NCI-H1694 (cell line): ENCODE data around the gene LRIF1.
"Not testable (repeated sequence)": the region's sequence is repeated elsewhere in the genome, so short reads cannot be mapped to it uniquely, and the experiment has no call there.

Experiments used
- DNase-seq: peaks from one replicate; lab custom pipeline; 2025; lab: John Stamatoyannopoulos, UW

LRIF1 gene

DNA sequence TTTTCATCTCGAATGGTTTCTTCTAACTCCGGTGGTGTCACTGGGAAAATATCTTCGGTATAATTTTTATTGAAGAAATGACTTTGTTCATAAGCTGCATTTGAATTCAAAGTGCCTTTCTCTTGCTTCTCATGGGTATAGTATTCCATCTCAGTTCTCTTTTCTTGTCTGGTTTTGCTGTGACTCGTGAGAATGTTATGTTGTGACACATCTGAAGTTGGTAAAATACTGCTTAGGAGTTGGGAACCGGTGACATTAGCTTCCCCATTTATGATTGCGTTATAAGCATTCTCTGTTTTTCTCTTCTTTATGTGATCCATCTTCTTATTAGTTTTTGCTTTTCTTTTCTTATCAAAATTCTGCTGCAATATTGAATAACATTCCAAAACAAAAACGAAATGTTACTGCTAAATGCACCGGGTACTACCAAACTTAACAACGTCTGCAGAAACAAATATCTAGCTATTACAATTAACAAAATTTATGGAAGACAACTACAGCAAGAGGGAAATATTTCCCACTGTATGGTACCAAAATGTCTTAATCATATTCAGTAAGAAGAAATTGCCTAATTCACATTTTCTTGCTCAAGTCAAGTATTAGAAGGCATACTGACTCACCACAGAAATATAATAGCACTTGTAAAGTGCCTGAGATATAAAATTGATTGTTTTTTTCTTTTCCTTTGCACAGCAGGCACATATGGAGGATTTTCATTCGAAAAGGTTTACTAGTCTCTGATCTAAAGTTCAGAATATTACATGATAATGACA is 15.5 kb downstream of the LRIF1 start:
- DNase-seq, result no peak

DNA sequence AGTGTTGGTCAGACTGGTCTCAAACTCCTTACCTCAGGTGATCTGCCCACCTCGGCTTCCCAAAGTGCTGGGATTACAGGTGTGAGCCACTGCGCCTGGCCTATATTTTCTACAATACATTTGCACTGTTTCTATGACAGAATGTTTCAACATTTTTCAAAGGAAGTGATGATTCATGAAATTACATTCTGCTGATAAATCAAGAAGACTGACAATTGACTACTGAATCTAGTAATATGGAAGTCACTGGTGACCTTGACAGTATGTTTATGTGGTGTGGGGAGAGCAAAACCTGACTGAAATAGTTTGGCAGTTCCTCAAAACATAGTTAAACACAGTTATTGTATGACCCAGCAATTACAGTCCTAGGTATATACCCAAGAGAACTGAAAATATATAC is 18.1 kb downstream of the LRIF1 start:
- DNase-seq, result no peak

GRCh38 chr1:110944806-110945205 is 18.9 kb downstream of the LRIF1 start:
- DNase-seq, result no peak

GRCh38 chr1:110936567-110936966 is 27.2 kb downstream of the LRIF1 start:
- no peak for DNase-seq

DNA sequence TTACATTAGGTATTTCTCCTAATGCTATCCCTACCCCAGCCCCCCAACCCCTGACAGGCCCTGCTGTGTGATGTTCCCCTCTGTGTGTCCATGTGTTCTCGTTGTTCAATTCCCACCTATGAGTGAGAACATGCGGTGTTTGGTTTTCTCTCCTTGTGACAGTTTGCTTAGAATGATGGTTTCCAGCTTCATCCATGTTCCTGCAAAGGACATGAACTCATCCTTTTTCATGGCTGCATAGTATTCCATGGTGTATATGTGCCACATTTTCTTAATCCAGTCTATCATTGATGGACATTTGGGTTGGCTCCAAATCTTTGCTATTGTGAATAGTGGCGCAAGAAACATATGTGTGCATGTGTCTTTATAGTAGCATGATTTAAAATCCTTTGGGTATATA is 32.6 kb downstream of the LRIF1 start:
- not testable (repeated sequence) for DNase-seq

DNA sequence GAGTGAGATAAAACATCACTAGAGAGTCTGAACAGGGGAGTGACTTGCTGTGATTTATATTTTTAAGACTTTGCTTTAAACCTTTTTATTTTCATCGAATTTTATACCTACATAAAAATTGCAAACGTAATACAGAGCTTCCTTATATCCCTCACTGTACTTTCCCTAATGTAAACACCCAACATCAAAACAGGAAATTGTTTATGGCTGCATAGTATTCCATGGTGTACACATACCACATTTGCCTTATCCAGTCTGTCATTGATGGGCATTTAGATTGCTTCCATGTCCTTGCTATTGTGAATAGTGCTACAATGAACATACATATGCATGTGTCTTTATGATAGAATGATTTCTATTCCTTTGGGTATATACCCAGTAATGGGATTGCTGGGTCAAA is 34.8 kb downstream of the LRIF1 start:
- DNase-seq, result no peak

GRCh38 chr1:110928191-110928590 is 35.5 kb downstream of the LRIF1 start:
- DNase-seq, result no peak

DNA sequence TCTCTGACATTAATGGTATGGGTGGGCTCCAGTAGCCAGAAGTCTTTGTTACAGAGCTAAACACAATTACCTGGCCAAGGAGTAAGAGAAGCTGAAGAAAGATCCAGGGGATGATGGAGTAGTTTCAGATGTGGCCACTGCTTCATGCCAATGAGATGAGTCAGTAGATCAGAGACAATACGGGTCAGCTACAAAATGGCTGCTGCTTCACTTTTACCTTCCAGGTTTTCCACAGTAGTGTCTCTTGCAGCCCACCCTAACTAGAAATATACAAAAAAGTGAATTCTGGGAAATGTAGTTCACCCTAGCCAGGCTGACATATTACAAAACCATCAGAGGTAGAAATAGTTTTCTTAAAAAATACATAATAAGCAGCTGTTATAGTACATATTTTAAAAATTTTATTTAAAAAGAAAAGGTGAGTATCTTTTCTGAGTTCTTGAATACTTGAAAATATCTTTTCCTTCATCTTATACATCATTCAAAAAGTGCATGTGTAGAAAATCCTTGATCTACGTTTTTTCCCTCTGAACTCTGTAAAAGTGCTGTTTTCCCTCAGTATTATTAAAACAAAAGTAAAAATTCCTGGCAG is 36.1 kb downstream of the LRIF1 start:
- DNase-seq, result no peak

DNA sequence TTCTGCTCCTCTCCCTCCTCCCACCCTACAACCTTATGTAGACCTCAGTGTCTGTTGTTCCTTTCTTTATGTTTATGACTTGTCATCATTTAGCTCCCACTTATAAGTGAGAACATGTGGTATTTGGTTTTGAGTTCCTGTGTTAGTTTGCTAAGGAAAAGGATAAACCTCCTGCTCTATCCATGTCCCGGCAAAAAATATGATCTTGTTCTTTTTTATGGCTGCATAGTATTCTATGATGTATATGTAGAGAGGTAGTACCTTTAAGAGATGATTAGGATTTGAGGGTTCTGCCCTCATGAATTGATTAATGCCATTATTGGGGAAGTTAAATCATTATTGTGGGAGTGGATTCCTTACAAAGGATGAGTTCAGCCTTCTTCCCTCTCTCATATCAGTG is 41.8 kb downstream of the LRIF1 start:
- DNase-seq, result no peak

- DNase-seq, result no peak
Observed at GRCh38 chr1:110918016-110918415, 45.7 kb downstream of the LRIF1 start.

DNA sequence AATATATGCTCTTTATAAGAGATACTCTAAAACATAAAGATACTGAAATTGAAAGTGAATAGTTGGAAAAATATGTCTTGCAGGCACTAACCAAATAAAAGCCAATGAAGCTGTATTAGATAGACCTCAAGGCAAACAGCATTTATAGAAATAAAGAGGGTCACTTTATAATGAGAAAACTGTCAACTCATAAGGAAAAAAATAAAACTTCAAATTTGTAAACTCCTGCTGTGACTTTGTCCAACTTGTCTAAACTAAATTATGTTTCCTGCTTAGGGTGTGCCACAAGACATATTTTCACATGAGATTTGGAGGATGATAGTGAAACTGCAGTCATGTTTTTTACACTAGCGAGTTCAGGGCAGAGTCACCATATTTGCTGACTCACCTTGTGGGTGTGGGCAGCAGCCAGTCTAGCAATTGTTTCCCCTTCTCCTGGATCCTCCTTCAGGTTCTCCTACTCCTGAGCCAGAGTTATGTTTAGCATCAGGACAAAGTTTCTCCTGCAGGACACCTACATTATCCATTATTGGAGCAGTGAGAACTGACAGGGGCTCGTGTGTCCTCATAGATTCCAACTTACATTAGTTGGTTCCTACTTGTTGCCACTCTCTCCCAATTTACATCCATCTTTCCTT is 46.9 kb downstream of the LRIF1 start:
- no peak for DNase-seq

DNA sequence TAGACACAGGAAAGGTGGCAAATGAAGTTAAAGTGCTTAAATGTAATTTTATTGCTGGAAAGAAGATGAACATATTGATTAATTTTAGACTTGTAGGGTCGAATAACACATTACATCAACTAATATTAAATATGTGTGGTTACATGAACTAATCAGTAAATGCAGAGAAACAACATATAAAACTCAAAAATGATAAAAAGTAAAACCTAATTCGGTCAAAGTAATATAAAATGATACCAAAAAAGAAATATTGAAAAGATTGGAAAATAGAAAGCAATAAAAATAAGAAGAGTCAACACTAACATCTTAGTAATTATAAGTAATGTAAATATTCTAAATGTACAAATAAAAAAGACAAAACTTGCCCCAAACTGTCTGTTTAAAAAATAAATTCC is 47.5 kb downstream of the LRIF1 start:
- no peak for DNase-seq

GRCh38 chr1:110915804-110916203 is 47.9 kb downstream of the LRIF1 start:
- no peak for DNase-seq

DNA sequence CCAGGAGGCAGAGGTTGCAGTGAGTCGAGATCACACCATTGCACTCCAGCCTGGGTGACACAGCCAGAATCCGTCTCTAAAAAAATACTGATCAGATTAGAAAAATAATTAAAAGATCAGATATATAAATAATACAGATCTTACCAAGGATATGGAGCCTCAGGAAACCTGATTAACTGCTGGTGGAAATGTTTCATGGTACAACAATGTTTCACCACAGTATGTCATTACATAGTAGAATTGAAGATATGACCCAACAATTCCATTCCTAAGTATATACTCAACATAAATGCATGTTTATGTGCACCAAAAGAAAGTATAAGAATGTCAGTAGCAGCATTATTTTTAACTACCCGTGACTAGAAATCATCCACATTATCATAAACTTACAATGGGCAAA is 49.0 kb downstream of the LRIF1 start:
- no peak for DNase-seq

- no peak for DNase-seq
Observed at GRCh38 chr1:110912784-110913183, 50.9 kb downstream of the LRIF1 start.

DNA sequence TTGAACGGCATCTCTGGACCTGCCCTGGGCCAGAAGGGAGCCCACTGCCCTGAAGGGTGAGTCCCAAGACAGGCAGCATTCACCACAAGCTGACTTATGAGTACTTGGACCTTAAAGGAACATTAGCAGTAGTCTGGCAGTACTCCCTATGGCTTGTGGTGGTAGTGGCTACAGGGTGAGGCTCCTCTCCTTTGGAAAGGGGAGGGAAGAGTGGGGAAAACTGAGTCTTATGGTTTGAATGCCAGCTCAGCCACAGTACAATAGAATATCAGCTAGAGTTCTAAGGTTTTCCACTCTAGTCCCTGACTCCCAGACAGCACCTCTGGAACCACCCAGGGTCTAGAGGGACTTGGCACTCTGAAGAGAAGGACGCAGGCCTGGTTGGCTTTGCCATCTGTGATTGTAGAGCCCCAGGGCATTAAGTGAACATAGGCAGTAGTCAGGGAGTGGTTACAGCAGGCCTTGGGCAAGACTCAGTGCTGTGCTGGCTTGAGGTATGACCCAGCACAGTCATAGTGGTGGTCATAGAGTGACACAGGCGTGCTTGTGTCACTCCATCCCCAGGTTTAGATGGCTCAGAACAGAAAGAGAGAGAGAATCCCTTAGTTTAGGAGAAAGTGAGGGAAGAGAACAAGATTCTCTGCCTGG is 59.7 kb downstream of the LRIF1 start:
- DNase-seq, result no peak

GRCh38 chr1:110902820-110903463 is 60.8 kb downstream of the LRIF1 start:
- no peak for DNase-seq

DNA sequence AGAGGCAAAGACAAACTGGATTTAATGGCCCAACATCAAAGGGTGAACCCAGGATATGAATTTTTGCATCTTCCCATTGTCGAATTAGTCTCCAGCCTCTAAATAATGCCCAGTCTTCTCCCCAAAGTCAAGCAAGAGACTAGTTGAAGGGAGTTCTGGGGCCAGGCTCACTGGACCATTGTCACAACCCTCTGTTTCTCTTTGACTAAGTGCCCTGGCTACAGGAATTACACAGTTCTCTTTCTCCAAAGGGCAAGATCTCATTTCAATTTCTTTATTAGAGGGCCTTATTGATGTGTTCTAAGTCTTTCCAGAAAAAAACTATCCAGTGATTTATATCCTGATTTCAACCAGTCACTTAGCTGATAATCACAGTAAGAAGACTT is 64.3 kb downstream of the LRIF1 start:
- DNase-seq, result no peak

GRCh38 chr1:110898734-110899457 is 64.8 kb downstream of the LRIF1 start:
- no peak for DNase-seq

- no peak for DNase-seq
Observed at GRCh38 chr1:110897681-110898080, 66.0 kb downstream of the LRIF1 start.
